H1 (cell line): ENCODE measurements around the gene NASP. TPM values are rescaled to one million over a fixed set of nuclear protein-coding genes. Genes with fewer than 3 reads are reported as not detected.

Experiments used
- CTCF ChIA-PET: fragments of 300-600 bp; sonication (Branson Sonifier 250); formaldehyde crosslinking; loops from one replicate; lab custom pipeline; 2021; ENCODE audit not compliant: partially characterized antibody; lab: Charles Lee
- POLR2A ChIA-PET: fragments of 300-600 bp; sonication (Branson Sonifier 250); formaldehyde crosslinking; loops from one replicate; lab custom pipeline; 2021; ENCODE audit warnings: inconsistent platforms; ENCODE audit not compliant: partially characterized antibody; lab: Charles Lee
- DNase-seq, 2 experiments: peaks; one replicate each; pipeline versions ENCODE4 v3.0.0 to v3.0.0-alpha.2; 2010 to 2022; ENCODE audit warnings: low spot score in 2 of 2, low read depth in 1 of 2, mixed read lengths in 1 of 2
- FAIRE-seq: peaks from 2 replicates; lab custom pipeline; 2011; peaks lifted over from hg19 to GRCh38; lab: Jason Lieb, UNC
- H2AFZ ChIP-seq: 2 replicates; pipeline ENCODE4 v1.8.1; 2012; ENCODE audit warnings: low read length, inconsistent platforms
- H2AK5ac ChIP-seq: 2 replicates; pipeline ENCODE4 v1.6.1; 2013; ENCODE audit warnings: low read depth, low read length
- H2BK120ac ChIP-seq: replicated peaks from 2 replicates; pipeline ENCODE3; 2013; ENCODE audit warnings: low read depth, low read length, inconsistent platforms
- H2BK12ac ChIP-seq: 2 replicates; pipeline ENCODE4 v1.6.1; 2013; ENCODE audit warnings: low read depth, low read length
- H2BK15ac ChIP-seq: 2 replicates; pipeline ENCODE4 v1.6.1; 2013; ENCODE audit warnings: low read length
- H2BK20ac ChIP-seq: 2 replicates; pipeline ENCODE4 v1.6.1; 2013; ENCODE audit warnings: low read length
- H2BK5ac ChIP-seq: 2 replicates; pipeline ENCODE4 v1.6.1; 2013; ENCODE audit warnings: low read depth, low read length
- H3K14ac ChIP-seq: 2 replicates; pipeline ENCODE4 v1.6.1; 2013; ENCODE audit warnings: inconsistent platforms; ENCODE audit not compliant: insufficient read length
- H3K18ac ChIP-seq: 2 replicates; pipeline ENCODE4 v1.6.1; 2013; ENCODE audit warnings: low read length; ENCODE audit errors: extremely low read depth
- H3K23ac ChIP-seq: 2 replicates; pipeline ENCODE4 v1.6.1; 2013; ENCODE audit warnings: inconsistent platforms; ENCODE audit not compliant: insufficient read length
- H3K23me2 ChIP-seq: 2 replicates; pipeline ENCODE4 v1.6.1; 2013; ENCODE audit warnings: low read depth, low read length
- H3K27ac ChIP-seq: 2 replicates; pipeline ENCODE4 v1.6.1; 2011; ENCODE audit warnings: low read depth, low read length, inconsistent platforms
- H3K27me3 ChIP-seq, 4 experiments: replicated peaks in 1 of 4; 1 replicate in 1 of 4; 2 replicates in 3 of 4; pipeline versions ENCODE4 v1.6.1 to v1.8.1; 2011 to 2013; ENCODE audit warnings: low read length in 3 of 4, mild to moderate bottlenecking in 3 of 4, inconsistent platforms in 2 of 4, mixed read lengths in 2 of 4, moderate library complexity in 1 of 4; ENCODE audit not compliant: control insufficient read depth in 3 of 4, insufficient read depth in 3 of 4; ENCODE audit errors: extremely low read depth in 1 of 4
- H3K36me3 ChIP-seq, 4 experiments: 2 replicates each; pipeline versions ENCODE4 v1.6.1 to v1.8.1; 2011 to 2013; ENCODE audit warnings: mild to moderate bottlenecking in 4 of 4, low read length in 3 of 4, moderate library complexity in 2 of 4, control low read depth in 1 of 4, inconsistent platforms in 1 of 4; ENCODE audit not compliant: insufficient read depth in 4 of 4, control insufficient read depth in 2 of 4
- H3K4ac ChIP-seq: replicated peaks from 2 replicates; pipeline ENCODE3; 2013; ENCODE audit warnings: low read length, low read depth, mixed read lengths, inconsistent platforms; ENCODE audit not compliant: insufficient read length
- H3K4me1 ChIP-seq, 4 experiments: replicated peaks in 1 of 4; 1 replicate in 1 of 4; 2 replicates in 3 of 4; pipeline versions ENCODE4 v1.6.1 to v1.8.1; 2011 to 2013; ENCODE audit warnings: low read length in 3 of 4, inconsistent platforms in 2 of 4, mixed read lengths in 1 of 4; ENCODE audit not compliant: insufficient read depth in 4 of 4, control insufficient read depth in 3 of 4
- H3K4me2 ChIP-seq, 2 experiments: 2 replicates each; pipeline versions ENCODE4 v1.6.1 to v1.8.1; 2011 to 2013; ENCODE audit warnings: low read depth in 2 of 2, low read length in 2 of 2, control low read depth in 1 of 2, inconsistent platforms in 1 of 2, mild to moderate bottlenecking in 1 of 2; ENCODE audit not compliant: insufficient read depth in 1 of 2
- H3K4me3 ChIP-seq, 4 experiments: fragments of 200-600, 300-600 bp in 1 of 4; sonication (generic), shearing (Covaris generic), sonication (Bioruptor Twin) in 1 of 4; 2 replicates each; pipeline versions ENCODE4 v1.5.1 to v1.8.1; 2011 to 2016; ENCODE audit warnings: low read length in 4 of 4, low read depth in 3 of 4, control low read depth in 2 of 4, inconsistent platforms in 2 of 4, mild to moderate bottlenecking in 2 of 4, mixed read lengths in 1 of 4, moderate library complexity in 1 of 4; ENCODE audit not compliant: insufficient read depth in 2 of 4; ENCODE audit errors: extremely low read depth in 1 of 4
- H3K56ac ChIP-seq: replicated peaks from 2 replicates; pipeline ENCODE3; 2013; ENCODE audit warnings: low read depth, mild to moderate bottlenecking, mixed read lengths, low read length, inconsistent platforms; ENCODE audit not compliant: insufficient read length
- H3K79me1 ChIP-seq: 2 replicates; pipeline ENCODE4 v1.6.1; 2013; ENCODE audit warnings: low read depth, low read length, control low read depth
- H3K79me2 ChIP-seq, 2 experiments: 2 replicates each; pipeline versions ENCODE4 v1.6.1 to v1.8.1; 2012 to 2013; ENCODE audit warnings: low read length in 2 of 2, mild to moderate bottlenecking in 2 of 2, inconsistent platforms in 1 of 2; ENCODE audit not compliant: insufficient read depth in 2 of 2, control insufficient read depth in 1 of 2
- H3K9ac ChIP-seq, 4 experiments: replicated peaks in 1 of 4; 1 replicate in 1 of 4; 2 replicates in 3 of 4; pipeline versions ENCODE4 v1.6.1 to v1.8.1; 2011 to 2013; ENCODE audit warnings: low read depth in 3 of 4, low read length in 3 of 4, control low read depth in 2 of 4, mild to moderate bottlenecking in 2 of 4, moderate library complexity in 2 of 4, inconsistent platforms in 1 of 4; ENCODE audit errors: extremely low read depth in 1 of 4
- H3K9me3 ChIP-seq, 2 experiments: 2 replicates each; pipeline versions ENCODE4 v1.6.1 to v1.8.1; 2012 to 2013; ENCODE audit warnings: mild to moderate bottlenecking in 2 of 2, moderate library complexity in 2 of 2, control low read depth in 1 of 2, inconsistent platforms in 1 of 2, low read depth in 1 of 2, low read length in 1 of 2, mixed read lengths in 1 of 2; ENCODE audit not compliant: insufficient read depth in 2 of 2
- H4K20me1 ChIP-seq, 2 experiments: replicated peaks in 1 of 2; 2 replicates each; pipeline versions ENCODE3 to v1.8.1; 2011 to 2013; ENCODE audit warnings: inconsistent platforms in 2 of 2, low read length in 2 of 2, mild to moderate bottlenecking in 1 of 2; ENCODE audit not compliant: insufficient read depth in 2 of 2, control insufficient read depth in 1 of 2
- H4K5ac ChIP-seq: 2 replicates; pipeline ENCODE4 v1.6.1; 2013; ENCODE audit warnings: low read length, low read depth, mixed read lengths, inconsistent platforms; ENCODE audit not compliant: insufficient read length
- H4K8ac ChIP-seq: 2 replicates; pipeline ENCODE4 v1.8.0; 2013; ENCODE audit warnings: mild to moderate bottlenecking, moderate library complexity, low read length, inconsistent platforms; ENCODE audit not compliant: insufficient read depth; ENCODE audit errors: extremely low read depth
- H4K91ac ChIP-seq: replicated peaks from 2 replicates; pipeline ENCODE3; 2013; ENCODE audit warnings: low read length, mixed read lengths, inconsistent platforms; ENCODE audit not compliant: insufficient read length
- ATF3 ChIP-seq: IDR thresholded peaks from 2 replicates; pipeline ENCODE4 v1.6.1; 2011; ENCODE audit warnings: low read depth, mild to moderate bottlenecking, low read length; ENCODE audit not compliant: insufficient read depth
- POLR2A ChIP-seq, 2 experiments: IDR thresholded peaks; 1 replicate in 1 of 2; 2 replicates in 1 of 2; pipeline ENCODE4 v1.6.1; 2011; ENCODE audit warnings: low read depth in 2 of 2, low read length in 2 of 2, mild to moderate bottlenecking in 2 of 2; ENCODE audit errors: control extremely low read depth in 1 of 2
- WGBS, 2 experiments: shearing (Covaris generic) in 1 of 2; methylation state at CpG; one replicate each; pipeline versions ENCODE4 v1.1.6 to v1.1.7; 2013 to 2015; ENCODE audit warnings: low lambda C conversion rate in 2 of 2, mixed read lengths in 2 of 2, inconsistent platforms in 1 of 2, low coverage in 1 of 2, missing lambda C conversion rate in 1 of 2; ENCODE audit not compliant: insufficient replicate concordance in 2 of 2, insufficient coverage in 1 of 2, insufficient read length in 1 of 2; ENCODE audit errors: extremely low coverage in 1 of 2, missing lambda C conversion rate in 1 of 2; 5-methylcytosine and 5-hydroxymethylcytosine counted together
- polyA plus RNA-seq, 7 experiments: library from polyadenylated mRNA; depleted of rRNA in 3 of 7; stranded (reverse) in 5 of 7; unstranded in 2 of 7; fragments of >200 nt in 5 of 7; fragments of 200-250 nt in 2 of 7; gene quantifications; 1 replicate in 5 of 7; 2 replicates in 1 of 7; 4 replicates in 1 of 7; pipeline versions ENCODE4 v1.2.1 to v1.2.3, GENCODE V29; 2011 to 2013; ENCODE audit warnings: missing spikeins in 2 of 7, mixed read lengths in 2 of 7
- total RNA-seq: library from RNA; stranded (reverse); fragmentation: NEBNext Ultra II Directional; extraction: Animal tissue kit (Norgen Biotek cat#: 25700); gene quantifications from 2 replicates; pipeline ENCODE4 v1.2.1, GENCODE V29; 2021

NASP gene
- total and polyA plus RNA-seq, 2 of the 8 experiments (the other 6 are each of a cell fraction or from before 2014, with no cell fraction given): 263 to 647 TPM

GRCh38 chr1:45569571-45569961 lies 14.3 kb upstream of the NASP start:
- H2BK20ac ChIP-seq: no peak overlapping the region
- H4K91ac ChIP-seq: no peak overlapping the region
- H4K8ac ChIP-seq: no peak overlapping the region
- H2BK120ac ChIP-seq: no peak overlapping the region
- no peak overlapping the region for H3K4me2 ChIP-seq
- no peaks in the 10 kb centered on the region for H3K79me2 ChIP-seq
- no peak overlapping the region for H2BK5ac ChIP-seq
- TF ChIP-seq ATF3: no peak
- TF ChIP-seq POLR2A (IDR thresholded peaks at IDR 0.05; ENCODE audit: control extremely low read depth in 1 of 2, low read depth in 2 of 2, low read length in 2 of 2): 0 out of 3 replicates have a peak, but pooled peaks of 1 of the 2 experiments have one; percentile 10
- peaks cover 27 to 50% (median 41%) of the 10 kb centered on the region in 4 experiments for H3K36me3 ChIP-seq
- H3K18ac ChIP-seq: no peak overlapping the region
- H3K9me3 ChIP-seq: no peaks in the 10 kb centered on the region
- peaks cover 0 to 12% (median 5%) of the 10 kb centered on the region in 4 experiments; a peak in 6 of 7 replicates for H3K4me1 ChIP-seq
- no peak overlapping the region for H3K27ac ChIP-seq
- no peak overlapping the region for H2BK15ac ChIP-seq
- no peak overlapping the region for H3K56ac ChIP-seq
- POLR2A ChIA-PET: interaction anchor here (1.0 to 16.6 kb wide), 10 partner anchors 8 to 69 kb away, joined by 3 to 222 read pairs (median 34); partner anchors contain the start of genes AKR1A1, CCDC163, MMACHC and NASP
- no peak overlapping the region for H2AFZ ChIP-seq
- no peaks in the 10 kb centered on the region for H3K23me2 ChIP-seq
- H2BK12ac ChIP-seq: no peak overlapping the region
- H3K79me1 ChIP-seq: 0 out of 2 replicates have a peak, but pooled peaks cover 3% of the 10 kb centered on the region
- FAIRE-seq: no peak
- H3K9ac ChIP-seq: no peak overlapping the region
- H2AK5ac ChIP-seq: no peak overlapping the region
- H3K4ac ChIP-seq: no peak overlapping the region
- 93% methylated on average over 4 of the region's 4 CpGs; no CpG with 5 or more reads in 1 of the 2 experiments for WGBS, 2 experiments
- no peak overlapping the region for H3K4me3 ChIP-seq
- no peak for DNase-seq
- no peak overlapping the region for H4K5ac ChIP-seq
- CTCF ChIA-PET: interaction anchor here (0.5 to 10.7 kb wide), 31 partner anchors 11 to 855 kb away, joined by 3 to 133 read pairs (median 7); partner anchors contain the start of genes AKR1A1, NASP and PRDX1
- H3K14ac ChIP-seq: no peak overlapping the region
- peaks cover 6 to 11% of the 10 kb centered on the region in 2 experiments for H4K20me1 ChIP-seq
- H3K27me3 ChIP-seq: no peaks in the 10 kb centered on the region
- no peak overlapping the region for H3K23ac ChIP-seq
